HepG2 (cell line): ENCODE results near the gene INKA2. TPM values are rescaled to one million over a fixed set of nuclear protein-coding genes. Genes with fewer than 3 reads are reported as not detected.

Source experiments
- CBFB ChIP-seq: sonication (generic); formaldehyde crosslinking; IDR thresholded peaks from 2 replicates; pipeline ENCODE4 v1.4.0; 2020; ENCODE audit warnings: missing genetic modification reagents
- FOXK2 ChIP-seq: fragments of 450-650 bp; IDR thresholded peaks from 2 replicates; pipeline ENCODE4 v1.6.1; 2016
- HNF4G ChIP-seq, 2 experiments: sonication (generic) in 1 of 2; formaldehyde crosslinking in 1 of 2; IDR thresholded peaks; 2 replicates each; pipeline versions ENCODE4 v1.4.0 to v1.6.1; 2011 to 2020; ENCODE audit warnings: borderline replicate concordance in 2 of 2, low read depth in 2 of 2, mild to moderate bottlenecking in 2 of 2, low read length in 1 of 2, missing genetic modification reagents in 1 of 2, moderate library complexity in 1 of 2
- IRF2 ChIP-seq: IDR thresholded peaks from 2 replicates; pipeline ENCODE4 v1.6.1; 2018; ENCODE audit warnings: missing genetic modification reagents, missing compliant biosample characterization
- KDM5A ChIP-seq: fragments of 200-600 bp; sonication (generic); IDR thresholded peaks from 2 replicates; pipeline ENCODE4 v1.7.0; 2018; ENCODE audit warnings: antibody characterized with exemption, mild to moderate bottlenecking, low read length, borderline replicate concordance
- MBNL3 ChIP-seq: fragments of 250-450 bp; sonication (Bioruptor Pico); conservative IDR thresholded peaks from 2 replicates; pipeline ENCODE4 v1.8.0; 2022; ENCODE audit warnings: mild to moderate bottlenecking, inconsistent platforms
- MIER3 ChIP-seq: IDR thresholded peaks from 2 replicates; pipeline ENCODE4 v1.6.1; 2016; ENCODE audit warnings: missing compliant biosample characterization, borderline replicate concordance
- NBN ChIP-seq: fragments of 450-650 bp; conservative IDR thresholded peaks from 2 replicates; pipeline ENCODE4 v1.6.1; 2017
- NR2F6 ChIP-seq, 2 experiments: IDR thresholded peaks; 2 replicates each; pipeline ENCODE4 v1.6.1; 2016; ENCODE audit warnings: antibody characterized with exemption in 1 of 2, mild to moderate bottlenecking in 1 of 2
- PAX8 ChIP-seq: sonication (generic); formaldehyde crosslinking; IDR thresholded peaks from 2 replicates; pipeline ENCODE4 v1.8.0; 2022; ENCODE audit warnings: mild to moderate bottlenecking, missing genetic modification reagents, borderline replicate concordance
- RFXANK ChIP-seq: IDR thresholded peaks from 2 replicates; pipeline ENCODE4 v1.6.1; 2016
- SAFB2 ChIP-seq: sonication (generic); formaldehyde crosslinking; IDR thresholded peaks from 2 replicates; pipeline ENCODE4 v1.5.1; 2020; ENCODE audit warnings: missing genetic modification reagents, low read depth, mild to moderate bottlenecking, borderline replicate concordance
- TGIF2 ChIP-seq: IDR thresholded peaks from 2 replicates; pipeline ENCODE4 v1.6.1; 2016; ENCODE audit warnings: control low read depth, missing compliant biosample characterization
- ZNF136 ChIP-seq: sonication (generic); formaldehyde crosslinking; IDR thresholded peaks from 2 replicates; pipeline ENCODE4 v1.8.1; 2022; ENCODE audit warnings: low read depth, mild to moderate bottlenecking, moderate library complexity, missing genetic modification reagents
- ZNF557 ChIP-seq: sonication (generic); formaldehyde crosslinking; IDR thresholded peaks from 2 replicates; pipeline ENCODE4 v1.4.0; 2020; ENCODE audit warnings: missing genetic modification reagents
- ZNF576 ChIP-seq: sonication (generic); formaldehyde crosslinking; IDR thresholded peaks from 2 replicates; pipeline ENCODE4 v1.4.0; 2020; ENCODE audit warnings: mild to moderate bottlenecking, missing genetic modification reagents
- polyA plus RNA-seq, 8 experiments: library from polyadenylated mRNA; depleted of rRNA in 3 of 8; stranded (reverse) in 7 of 8; unstranded in 1 of 8; fragments of >200 nt; fragmentation: Illumina TruSeq in 4 of 8; extraction: Trizol in 4 of 8; gene quantifications; 2 replicates each; pipeline versions ENCODE4 v1.2.1 to v1.2.3, GENCODE V29; 2011 to 2016; ENCODE audit warnings: low read depth in 4 of 8, missing spikeins in 1 of 8, mixed read lengths in 1 of 8; ENCODE audit not compliant: insufficient read depth in 1 of 8
- total RNA-seq, 5 experiments: library from RNA; depleted of rRNA; stranded (reverse); fragments of >200 nt; fragmentation: Illumina TruSeq; extraction: Trizol; gene quantifications; 2 replicates each; pipeline ENCODE4 v1.2.3, GENCODE V29; 2016; ENCODE audit warnings: low read depth in 1 of 5
- TF ChIP-seq, protein P1 (sequence below): sonication (generic); formaldehyde crosslinking; IDR thresholded peaks from 2 replicates; pipeline ENCODE4 v1.4.0; 2020; ENCODE audit warnings: mild to moderate bottlenecking, missing genetic modification reagents
- TF ChIP-seq, protein P2 (sequence below): sonication (generic); formaldehyde crosslinking; IDR thresholded peaks from 2 replicates; pipeline ENCODE4 v1.5.0; 2020; ENCODE audit warnings: missing genetic modification reagents
- TF ChIP-seq, protein P3 (sequence below): sonication (generic); formaldehyde crosslinking; IDR thresholded peaks from 2 replicates; pipeline ENCODE4 v1.9.0; 2021; ENCODE audit warnings: missing genetic modification reagents, borderline replicate concordance

Gene INKA2
- total and polyA plus RNA-seq, 2 of the 13 experiments (the other 11 are each of a cell fraction or from before 2014, with no cell fraction given): 2.6 to 4.6 TPM

DNA sequence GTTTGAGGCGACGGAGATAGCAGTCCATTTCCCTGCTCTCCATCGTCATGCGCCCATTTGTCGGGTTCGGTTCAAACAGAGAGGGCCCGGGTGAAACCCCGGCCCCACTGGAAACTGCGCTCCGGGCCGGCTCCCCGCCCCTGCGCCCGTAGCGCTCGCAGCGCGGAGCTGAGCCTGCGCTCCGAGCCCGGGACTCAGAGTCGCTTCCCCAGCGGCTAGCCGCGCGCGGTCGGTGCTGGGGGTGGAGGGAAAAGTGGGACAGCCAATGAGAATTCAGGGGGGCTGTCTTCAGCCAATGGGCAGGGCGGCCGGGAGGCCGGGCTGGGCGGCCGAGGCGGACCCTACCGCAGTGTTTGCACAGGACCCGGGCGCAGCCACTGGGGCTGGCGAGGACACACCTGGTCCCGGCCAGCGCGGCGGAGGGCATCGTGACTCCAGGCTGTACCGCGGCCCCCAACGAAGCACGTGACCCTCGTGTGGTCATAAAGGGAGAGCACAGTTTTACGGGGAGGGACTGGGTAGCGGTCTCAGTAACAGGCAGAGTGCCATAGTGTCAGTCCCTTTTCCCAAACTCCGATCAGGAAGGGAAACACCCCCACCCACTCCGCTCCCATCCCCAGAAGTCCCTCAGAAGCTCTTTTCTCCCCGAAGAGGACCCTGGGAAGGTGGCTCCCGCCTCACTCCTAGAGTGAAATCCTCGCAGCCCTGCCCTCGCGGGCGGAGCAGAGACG lies at the start of gene INKA2 (continued):
- TF ChIP-seq, protein P1, sequence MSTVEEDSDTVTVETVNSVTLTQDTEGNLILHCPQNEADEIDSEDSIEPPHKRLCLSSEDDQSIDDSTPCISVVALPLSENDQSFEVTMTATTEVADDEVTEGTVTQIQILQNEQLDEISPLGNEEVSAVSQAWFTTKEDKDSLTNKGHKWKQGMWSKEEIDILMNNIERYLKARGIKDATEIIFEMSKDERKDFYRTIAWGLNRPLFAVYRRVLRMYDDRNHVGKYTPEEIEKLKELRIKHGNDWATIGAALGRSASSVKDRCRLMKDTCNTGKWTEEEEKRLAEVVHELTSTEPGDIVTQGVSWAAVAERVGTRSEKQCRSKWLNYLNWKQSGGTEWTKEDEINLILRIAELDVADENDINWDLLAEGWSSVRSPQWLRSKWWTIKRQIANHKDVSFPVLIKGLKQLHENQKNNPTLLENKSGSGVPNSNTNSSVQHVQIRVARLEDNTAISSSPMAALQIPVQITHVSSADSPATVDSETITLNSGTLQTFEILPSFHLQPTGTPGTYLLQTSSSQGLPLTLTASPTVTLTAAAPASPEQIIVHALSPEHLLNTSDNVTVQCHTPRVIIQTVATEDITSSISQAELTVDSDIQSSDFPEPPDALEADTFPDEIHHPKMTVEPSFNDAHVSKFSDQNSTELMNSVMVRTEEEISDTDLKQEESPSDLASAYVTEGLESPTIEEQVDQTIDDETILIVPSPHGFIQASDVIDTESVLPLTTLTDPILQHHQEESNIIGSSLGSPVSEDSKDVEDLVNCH (CRISPR knock-in tag): no peak
- no peak; the same call in 1 of the 2 replicates for TF ChIP-seq MIER3 (CRISPR knock-in tag)
- TF ChIP-seq HNF4G (IDR thresholded peaks at IDR 0.05; ENCODE audit: borderline replicate concordance, low read depth, low read length): no peak
- TF ChIP-seq HNF4G (CRISPR knock-in tag; IDR thresholded peaks at IDR 0.05; ENCODE audit: borderline replicate concordance, low read depth): 0 out of 2 replicates have a peak, but pooled peaks have one; percentile 43
- TF ChIP-seq ZNF136: no peak
- TF ChIP-seq PAX8: no peak
- peak; percentile 32; the same call in 1 of the 2 replicates for TF ChIP-seq CBFB
- TF ChIP-seq SAFB2: peak; percentile 88; the same call in 1 of the 2 replicates
- TF ChIP-seq RFXANK (CRISPR knock-in tag): 0 out of 2 replicates have a peak, but pooled peaks have one; percentile 12
- peak; percentile 46; the same call in 1 of the 2 replicates for TF ChIP-seq IRF2 (CRISPR knock-in tag)
- TF ChIP-seq TGIF2: peak; percentile 37; the same call in 1 of the 2 replicates
- TF ChIP-seq MBNL3 (CRISPR knock-in tag): no peak
- TF ChIP-seq KDM5A: no peak
- no peak for TF ChIP-seq NBN
- no peak for TF ChIP-seq NR2F6 (IDR thresholded peaks at IDR 0.05)
- peak; percentile 24; the same call in 1 of the 2 replicates for TF ChIP-seq NR2F6 (CRISPR knock-in tag; IDR thresholded peaks at IDR 0.05)
- TF ChIP-seq, protein P2, sequence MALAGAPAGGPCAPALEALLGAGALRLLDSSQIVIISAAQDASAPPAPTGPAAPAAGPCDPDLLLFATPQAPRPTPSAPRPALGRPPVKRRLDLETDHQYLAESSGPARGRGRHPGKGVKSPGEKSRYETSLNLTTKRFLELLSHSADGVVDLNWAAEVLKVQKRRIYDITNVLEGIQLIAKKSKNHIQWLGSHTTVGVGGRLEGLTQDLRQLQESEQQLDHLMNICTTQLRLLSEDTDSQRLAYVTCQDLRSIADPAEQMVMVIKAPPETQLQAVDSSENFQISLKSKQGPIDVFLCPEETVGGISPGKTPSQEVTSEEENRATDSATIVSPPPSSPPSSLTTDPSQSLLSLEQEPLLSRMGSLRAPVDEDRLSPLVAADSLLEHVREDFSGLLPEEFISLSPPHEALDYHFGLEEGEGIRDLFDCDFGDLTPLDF (CRISPR knock-in tag): peak; percentile 83
- 0 out of 2 replicates have a peak, but pooled peaks have one; percentile 46 for TF ChIP-seq ZNF557 (CRISPR knock-in tag)
- 0 out of 2 replicates have a peak, but pooled peaks have one; percentile 58 for TF ChIP-seq ZNF576 (CRISPR knock-in tag)
- TF ChIP-seq, protein P3, sequence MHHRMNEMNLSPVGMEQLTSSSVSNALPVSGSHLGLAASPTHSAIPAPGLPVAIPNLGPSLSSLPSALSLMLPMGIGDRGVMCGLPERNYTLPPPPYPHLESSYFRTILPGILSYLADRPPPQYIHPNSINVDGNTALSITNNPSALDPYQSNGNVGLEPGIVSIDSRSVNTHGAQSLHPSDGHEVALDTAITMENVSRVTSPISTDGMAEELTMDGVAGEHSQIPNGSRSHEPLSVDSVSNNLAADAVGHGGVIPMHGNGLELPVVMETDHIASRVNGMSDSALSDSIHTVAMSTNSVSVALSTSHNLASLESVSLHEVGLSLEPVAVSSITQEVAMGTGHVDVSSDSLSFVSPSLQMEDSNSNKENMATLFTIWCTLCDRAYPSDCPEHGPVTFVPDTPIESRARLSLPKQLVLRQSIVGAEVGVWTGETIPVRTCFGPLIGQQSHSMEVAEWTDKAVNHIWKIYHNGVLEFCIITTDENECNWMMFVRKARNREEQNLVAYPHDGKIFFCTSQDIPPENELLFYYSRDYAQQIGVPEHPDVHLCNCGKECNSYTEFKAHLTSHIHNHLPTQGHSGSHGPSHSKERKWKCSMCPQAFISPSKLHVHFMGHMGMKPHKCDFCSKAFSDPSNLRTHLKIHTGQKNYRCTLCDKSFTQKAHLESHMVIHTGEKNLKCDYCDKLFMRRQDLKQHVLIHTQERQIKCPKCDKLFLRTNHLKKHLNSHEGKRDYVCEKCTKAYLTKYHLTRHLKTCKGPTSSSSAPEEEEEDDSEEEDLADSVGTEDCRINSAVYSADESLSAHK (CRISPR knock-in tag): no peak
- no peak for TF ChIP-seq FOXK2
